Lower leg skin (tissue), 4 donors: ENCODE measurements around the gene SBNO2. TPM values are rescaled to one million over a fixed set of nuclear protein-coding genes. Genes with fewer than 3 reads are reported as not detected.

ENCODE experiments used
- DNase-seq, 2 donors: peaks; one replicate each; pipeline ENCODE4 v3.0.0-alpha.2; 2019; ENCODE audit warnings: low spot score in 2 of 2
- H3K4me3 ChIP-seq: fragments of 200-600 bp; sonication (generic); 2 replicates; pipeline ENCODE4 v1.5.1; 2017; ENCODE audit warnings: mild to moderate bottlenecking, low read depth; ENCODE audit not compliant: poor library complexity, severe bottlenecking
- CTCF ChIP-seq, 3 donors: fragments of 450-650 bp; IDR thresholded peaks; one replicate each; pipeline ENCODE4 v1.5.1; 2016; ENCODE audit warnings: antibody characterized with exemption in 3 of 3, mild to moderate bottlenecking in 3 of 3, moderate library complexity in 2 of 3
- POLR2A ChIP-seq, 2 donors: fragments of 450-650 bp; IDR thresholded peaks; one replicate each; pipeline ENCODE4 v1.6.1; 2016 to 2017; ENCODE audit warnings: antibody characterized with exemption in 2 of 2, mild to moderate bottlenecking in 1 of 2, moderate library complexity in 1 of 2
- WGBS, 2 donors: methylation state at CpG; one replicate each; pipeline ENCODE4 v1.1.5; 2018; 5-methylcytosine and 5-hydroxymethylcytosine counted together
- intact Hi-C: fragments of 100-400 bp; cut with DNase I; formaldehyde crosslinking; loops from one replicate; pipeline ENCODE4 v1.15.0; 2023; ENCODE audit warnings: low total_unique reads
- total RNA-seq, 4 donors: library from RNA; depleted of rRNA; stranded (reverse); fragments of >200 nt; gene quantifications; one replicate each; pipeline ENCODE4 v1.1.0, GENCODE V29; 2016

SBNO2 gene
- total RNA-seq, 4 donors from 2014 or later = 54.8 to 68.6 (median 60.3) TPM

GRCh38 chr19:1141944-1142343 lies 32.1 kb downstream of the SBNO2 start:
- no peak for DNase-seq
- no peak overlapping the region for H3K4me3 ChIP-seq
- 80 to 81% methylated on average over 5 of the region's 5 CpGs for WGBS, 2 donors
- TF ChIP-seq POLR2A (IDR thresholded peaks at IDR 0.05) (no peak), CTCF (IDR thresholded peaks at IDR 0.05) (no peak)
- intact Hi-C loops = no loop called here

- no peak overlapping the region for H3K4me3 ChIP-seq
- DNase-seq = no peak
- TF ChIP-seq CTCF (IDR thresholded peaks at IDR 0.05) (no peak), POLR2A (IDR thresholded peaks at IDR 0.05) (no peak)
- intact Hi-C loops = no loop called here
- WGBS, 2 donors = 87 to 88% methylated on average over 32 to 38 of the region's 39 CpGs
These were observed 33.6 kb downstream of the SBNO2 start for GRCh38 chr19:1140272-1141027.

- H3K4me3 ChIP-seq = no peak overlapping the region
- WGBS, 2 donors = 90 to 91% methylated on average over 15 of the region's 15 CpGs
- no peak for TF ChIP-seq CTCF (IDR thresholded peaks at IDR 0.05)
- no peak for TF ChIP-seq POLR2A (IDR thresholded peaks at IDR 0.05)
- DNase-seq = no peak
- intact Hi-C loops = no loop called here
These were observed 34.9 kb downstream of the SBNO2 start for GRCh38 chr19:1139126-1139525.

GRCh38 chr19:1138121-1138520 lies 35.9 kb downstream of the SBNO2 start:
- TF ChIP-seq POLR2A (IDR thresholded peaks at IDR 0.05) (no peak), CTCF (IDR thresholded peaks at IDR 0.05) (no peak)
- intact Hi-C loops = no loop called here
- no peak for DNase-seq
- H3K4me3 ChIP-seq = no peak overlapping the region
- 80 to 85% methylated on average over 10 of the region's 11 CpGs for WGBS, 2 donors

- intact Hi-C loops = no loop called here
- no peak for DNase-seq
- no peak overlapping the region for H3K4me3 ChIP-seq
- TF ChIP-seq POLR2A (IDR thresholded peaks at IDR 0.05) = no peak
- no peak for TF ChIP-seq CTCF (IDR thresholded peaks at IDR 0.05)
- WGBS, 2 donors = 66 to 78% methylated on average over 15 to 17 of the region's 25 CpGs
These were observed 37.3 kb downstream of the SBNO2 start for GRCh38 chr19:1136621-1137317.
